ENCODE data around the gene FNDC10. TPM values are rescaled to one million over a fixed set of nuclear protein-coding genes. Genes with fewer than 3 reads are reported as not detected.

Gene FNDC10
- total RNA-seq, 1 donor from 2014 or later: 4.2 TPM

DNA sequence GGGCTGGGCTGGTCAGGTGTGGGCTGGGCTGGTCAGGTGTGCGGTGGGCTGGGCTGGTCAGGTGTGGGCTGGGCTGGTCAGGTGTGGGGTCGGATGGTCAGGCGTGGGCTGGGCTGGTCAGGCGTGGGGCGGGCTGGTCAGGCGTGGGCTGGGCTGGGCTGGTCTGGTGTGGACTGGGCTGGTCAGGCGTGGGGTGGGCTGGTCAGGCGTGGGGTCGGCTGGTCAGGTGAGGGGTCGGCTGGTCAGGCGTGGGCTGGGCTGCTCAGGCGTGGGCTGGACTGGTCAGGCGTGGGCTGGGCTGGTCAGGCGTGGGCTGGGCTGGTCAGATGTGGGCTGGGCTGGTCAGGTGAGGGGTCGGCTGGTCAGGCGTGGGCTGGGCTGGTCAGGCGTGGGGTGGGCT is 5.8 kb upstream of the FNDC10 start:
- DNase-seq (ENCODE audit: low spot score, unreplicated experiment): no peak
- H3K27me3 Mint-ChIP-seq: peaks cover 28% of the 10 kb centered on the region
- H3K4me3 Mint-ChIP-seq (ENCODE audit: low read depth): no peak overlapping the region
- H3K27ac Mint-ChIP-seq: no peak overlapping the region
- H3K9me3 Mint-ChIP-seq (ENCODE audit: low read depth): no peaks in the 10 kb centered on the region
- TF ChIP-seq, protein P1, sequence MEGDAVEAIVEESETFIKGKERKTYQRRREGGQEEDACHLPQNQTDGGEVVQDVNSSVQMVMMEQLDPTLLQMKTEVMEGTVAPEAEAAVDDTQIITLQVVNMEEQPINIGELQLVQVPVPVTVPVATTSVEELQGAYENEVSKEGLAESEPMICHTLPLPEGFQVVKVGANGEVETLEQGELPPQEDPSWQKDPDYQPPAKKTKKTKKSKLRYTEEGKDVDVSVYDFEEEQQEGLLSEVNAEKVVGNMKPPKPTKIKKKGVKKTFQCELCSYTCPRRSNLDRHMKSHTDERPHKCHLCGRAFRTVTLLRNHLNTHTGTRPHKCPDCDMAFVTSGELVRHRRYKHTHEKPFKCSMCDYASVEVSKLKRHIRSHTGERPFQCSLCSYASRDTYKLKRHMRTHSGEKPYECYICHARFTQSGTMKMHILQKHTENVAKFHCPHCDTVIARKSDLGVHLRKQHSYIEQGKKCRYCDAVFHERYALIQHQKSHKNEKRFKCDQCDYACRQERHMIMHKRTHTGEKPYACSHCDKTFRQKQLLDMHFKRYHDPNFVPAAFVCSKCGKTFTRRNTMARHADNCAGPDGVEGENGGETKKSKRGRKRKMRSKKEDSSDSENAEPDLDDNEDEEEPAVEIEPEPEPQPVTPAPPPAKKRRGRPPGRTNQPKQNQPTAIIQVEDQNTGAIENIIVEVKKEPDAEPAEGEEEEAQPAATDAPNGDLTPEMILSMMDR (IDR thresholded peaks at IDR 0.05; ENCODE audit: unreplicated experiment): no peak
- H3K4me1 Mint-ChIP-seq (ENCODE audit: low read depth): no peaks in the 10 kb centered on the region
- H3K36me3 Mint-ChIP-seq (ENCODE audit: insufficient read depth): no peaks in the 10 kb centered on the region

DNA sequence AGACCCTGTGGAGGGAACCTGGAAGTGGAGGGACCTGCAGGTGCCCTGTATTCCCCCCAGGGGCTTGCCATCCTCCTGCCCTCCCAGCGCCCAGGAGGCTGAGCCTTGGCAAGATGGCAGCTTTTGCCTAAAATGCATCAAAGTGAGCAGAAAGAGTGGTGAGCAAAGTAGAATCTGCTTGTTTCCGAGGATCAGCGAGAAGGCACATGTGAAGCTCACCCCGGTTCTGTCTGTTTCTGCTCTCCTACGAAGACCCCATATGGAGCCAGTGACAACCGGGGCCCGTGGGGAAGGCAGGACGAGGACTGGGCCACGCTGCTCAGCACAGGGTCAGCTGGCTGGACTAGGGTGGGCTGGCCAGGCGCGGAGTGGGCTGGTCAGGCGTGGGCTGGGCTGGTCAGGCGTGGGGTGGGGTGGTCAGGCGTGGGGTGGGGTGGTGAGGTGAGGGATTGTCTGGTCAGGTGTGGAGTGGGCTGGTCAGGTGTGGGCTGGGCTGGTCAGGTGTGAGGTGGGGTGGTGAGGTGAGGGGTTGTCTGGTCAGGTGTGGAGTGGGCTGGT is 5.2 kb upstream of the FNDC10 start:
- Mint-ChIP-seq H3K4me3 (ENCODE audit: low read depth) (no peak overlapping the region), H3K27me3 (peaks cover 30% of the 10 kb centered on the region), H3K4me1 (ENCODE audit: low read depth) (no peaks in the 10 kb centered on the region), H3K27ac (no peak overlapping the region), H3K36me3 (ENCODE audit: insufficient read depth) (no peaks in the 10 kb centered on the region), H3K9me3 (ENCODE audit: low read depth) (no peaks in the 10 kb centered on the region)
- TF ChIP-seq, protein P1 (IDR thresholded peaks at IDR 0.05; ENCODE audit: unreplicated experiment): no peak
- DNase-seq (ENCODE audit: low spot score, unreplicated experiment): no peak

DNA sequence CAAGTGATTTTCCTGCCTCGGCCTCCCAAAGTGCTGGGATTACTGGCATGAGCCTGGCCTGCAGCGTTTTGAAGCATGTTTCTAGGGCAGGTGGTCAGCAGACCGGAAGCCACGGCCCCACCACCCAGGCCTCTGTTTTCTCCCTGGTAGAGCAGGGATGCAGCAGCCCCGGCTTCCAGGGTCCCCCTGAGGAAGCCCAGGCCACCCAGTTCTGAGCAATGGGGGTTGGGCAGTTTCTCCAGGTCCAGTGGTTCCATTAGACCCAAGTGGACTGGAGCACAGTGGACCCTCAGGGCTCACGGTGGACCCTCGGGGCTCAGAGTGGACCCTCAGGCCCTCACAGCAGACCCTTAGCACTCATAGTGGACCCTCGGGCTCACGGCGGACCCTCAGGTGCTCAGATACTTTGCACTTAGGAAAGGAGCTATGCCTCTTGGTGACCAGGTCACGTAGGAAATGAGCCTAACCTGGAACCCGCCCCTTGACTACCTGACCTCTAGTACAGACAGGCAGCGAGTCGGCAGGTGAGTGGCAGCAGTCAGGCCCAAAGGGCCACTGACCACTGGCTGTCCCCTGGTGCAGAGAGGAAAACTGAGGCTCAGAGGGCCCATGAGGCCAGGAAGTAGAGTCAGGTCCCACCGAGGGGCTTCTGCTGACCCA is 4.6 kb upstream of the FNDC10 start:
- Mint-ChIP-seq H3K4me3 (ENCODE audit: low read depth) (peak overlapping the region; percentile 24), H3K9me3 (ENCODE audit: low read depth) (no peaks in the 10 kb centered on the region), H3K36me3 (ENCODE audit: insufficient read depth) (no peaks in the 10 kb centered on the region), H3K4me1 (ENCODE audit: low read depth) (no peaks in the 10 kb centered on the region), H3K27me3 (peaks cover 30% of the 10 kb centered on the region), H3K27ac (no peak overlapping the region)
- TF ChIP-seq, protein P1 (IDR thresholded peaks at IDR 0.05; ENCODE audit: unreplicated experiment): no peak
- DNase-seq (ENCODE audit: low spot score, unreplicated experiment): no peak

DNA sequence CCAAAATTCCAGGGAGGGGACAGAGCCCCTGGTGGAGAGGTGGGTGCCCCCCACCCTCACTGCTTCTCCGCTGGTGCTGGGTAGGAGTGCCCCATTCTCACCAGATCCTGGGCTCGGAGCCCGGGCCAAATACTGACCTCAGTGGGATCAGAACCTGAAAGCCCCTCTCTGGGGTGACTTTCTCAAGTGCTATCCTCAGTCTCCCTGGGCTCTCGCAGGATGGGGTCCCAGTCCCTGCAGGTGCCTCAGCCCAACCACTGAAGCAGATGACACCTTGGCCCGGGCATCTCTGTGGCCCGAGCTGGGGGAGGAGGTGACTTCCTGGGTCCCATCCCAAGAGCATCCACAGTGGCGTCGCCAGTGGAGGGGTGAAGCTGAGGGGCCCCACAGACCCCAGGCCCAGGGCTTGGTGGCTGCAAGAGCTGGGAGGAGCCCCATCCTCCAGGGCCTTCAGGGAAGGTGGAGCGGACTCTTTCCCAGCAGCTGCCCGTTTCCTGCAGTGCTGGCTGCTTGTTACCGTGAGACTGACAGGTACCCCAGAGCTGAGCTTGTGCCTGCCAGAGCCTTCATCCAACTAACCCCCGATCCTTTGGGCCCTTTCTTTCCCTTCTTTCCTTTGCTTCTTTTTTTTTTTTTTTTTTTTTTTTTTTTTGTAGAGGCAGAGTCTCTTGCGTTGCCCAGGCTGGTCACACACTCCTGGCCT is 3.9 kb upstream of the FNDC10 start:
- no peak for DNase-seq (ENCODE audit: low spot score, unreplicated experiment)
- Mint-ChIP-seq H3K36me3 (ENCODE audit: insufficient read depth) (no peaks in the 10 kb centered on the region), H3K4me1 (ENCODE audit: low read depth) (peaks cover 2% of the 10 kb centered on the region), H3K27me3 (peaks cover 34% of the 10 kb centered on the region), H3K27ac (no peak overlapping the region), H3K9me3 (ENCODE audit: low read depth) (no peaks in the 10 kb centered on the region), H3K4me3 (ENCODE audit: low read depth) (peak overlapping the region; percentile 24)
- TF ChIP-seq, protein P1 (IDR thresholded peaks at IDR 0.05; ENCODE audit: unreplicated experiment): no peak

DNA sequence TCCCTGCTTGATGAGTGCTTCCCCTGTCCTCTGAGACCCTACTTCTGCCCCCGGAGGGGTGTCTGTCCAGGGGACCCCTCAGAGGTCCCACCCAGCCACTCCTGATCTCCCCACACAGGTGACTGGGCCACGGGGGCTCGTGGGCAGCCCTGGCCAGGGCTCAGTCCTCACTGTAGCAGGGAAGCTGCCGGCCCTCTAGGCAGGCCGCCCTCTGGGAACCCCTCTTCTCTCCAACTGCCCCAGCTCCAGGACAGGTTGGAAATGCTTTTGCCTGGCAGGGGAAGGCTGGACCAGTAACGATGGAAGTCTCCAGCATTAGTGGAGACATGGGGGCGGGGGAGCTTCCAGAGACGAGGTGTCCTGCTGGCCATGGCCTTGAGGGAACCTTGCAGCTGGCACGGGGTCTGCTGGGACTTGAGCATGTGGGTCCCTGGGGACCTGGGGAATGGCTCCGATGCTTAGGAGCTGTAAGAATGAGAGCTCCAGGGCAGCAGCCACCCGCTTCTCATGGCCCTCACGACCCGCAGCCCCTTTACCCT is 3.1 kb upstream of the FNDC10 start:
- peaks cover 42% of the 10 kb centered on the region for H3K27me3 Mint-ChIP-seq
- no peak for DNase-seq (ENCODE audit: low spot score, unreplicated experiment)
- peaks cover 3% of the 10 kb centered on the region for H3K4me1 Mint-ChIP-seq (ENCODE audit: low read depth)
- no peaks in the 10 kb centered on the region for H3K36me3 Mint-ChIP-seq (ENCODE audit: insufficient read depth)
- no peak overlapping the region for H3K27ac Mint-ChIP-seq
- H3K4me3 Mint-ChIP-seq (ENCODE audit: low read depth): no peak overlapping the region
- H3K9me3 Mint-ChIP-seq (ENCODE audit: low read depth): no peaks in the 10 kb centered on the region
- TF ChIP-seq, protein P1 (IDR thresholded peaks at IDR 0.05; ENCODE audit: unreplicated experiment): no peak
